ENCODE measurements around the gene ADD2.

ADD2 gene

GRCh38 chr2:70796262-70796661 is 28.3 kb upstream of the ADD2 start:
- TF ChIP-seq, protein P1, sequence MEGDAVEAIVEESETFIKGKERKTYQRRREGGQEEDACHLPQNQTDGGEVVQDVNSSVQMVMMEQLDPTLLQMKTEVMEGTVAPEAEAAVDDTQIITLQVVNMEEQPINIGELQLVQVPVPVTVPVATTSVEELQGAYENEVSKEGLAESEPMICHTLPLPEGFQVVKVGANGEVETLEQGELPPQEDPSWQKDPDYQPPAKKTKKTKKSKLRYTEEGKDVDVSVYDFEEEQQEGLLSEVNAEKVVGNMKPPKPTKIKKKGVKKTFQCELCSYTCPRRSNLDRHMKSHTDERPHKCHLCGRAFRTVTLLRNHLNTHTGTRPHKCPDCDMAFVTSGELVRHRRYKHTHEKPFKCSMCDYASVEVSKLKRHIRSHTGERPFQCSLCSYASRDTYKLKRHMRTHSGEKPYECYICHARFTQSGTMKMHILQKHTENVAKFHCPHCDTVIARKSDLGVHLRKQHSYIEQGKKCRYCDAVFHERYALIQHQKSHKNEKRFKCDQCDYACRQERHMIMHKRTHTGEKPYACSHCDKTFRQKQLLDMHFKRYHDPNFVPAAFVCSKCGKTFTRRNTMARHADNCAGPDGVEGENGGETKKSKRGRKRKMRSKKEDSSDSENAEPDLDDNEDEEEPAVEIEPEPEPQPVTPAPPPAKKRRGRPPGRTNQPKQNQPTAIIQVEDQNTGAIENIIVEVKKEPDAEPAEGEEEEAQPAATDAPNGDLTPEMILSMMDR (IDR thresholded peaks at IDR 0.05; ENCODE audit: insufficient read depth, low read depth, low read length, missing control alignments) = no peak
- DNase-seq (ENCODE audit: low read depth) = no peak

DNA sequence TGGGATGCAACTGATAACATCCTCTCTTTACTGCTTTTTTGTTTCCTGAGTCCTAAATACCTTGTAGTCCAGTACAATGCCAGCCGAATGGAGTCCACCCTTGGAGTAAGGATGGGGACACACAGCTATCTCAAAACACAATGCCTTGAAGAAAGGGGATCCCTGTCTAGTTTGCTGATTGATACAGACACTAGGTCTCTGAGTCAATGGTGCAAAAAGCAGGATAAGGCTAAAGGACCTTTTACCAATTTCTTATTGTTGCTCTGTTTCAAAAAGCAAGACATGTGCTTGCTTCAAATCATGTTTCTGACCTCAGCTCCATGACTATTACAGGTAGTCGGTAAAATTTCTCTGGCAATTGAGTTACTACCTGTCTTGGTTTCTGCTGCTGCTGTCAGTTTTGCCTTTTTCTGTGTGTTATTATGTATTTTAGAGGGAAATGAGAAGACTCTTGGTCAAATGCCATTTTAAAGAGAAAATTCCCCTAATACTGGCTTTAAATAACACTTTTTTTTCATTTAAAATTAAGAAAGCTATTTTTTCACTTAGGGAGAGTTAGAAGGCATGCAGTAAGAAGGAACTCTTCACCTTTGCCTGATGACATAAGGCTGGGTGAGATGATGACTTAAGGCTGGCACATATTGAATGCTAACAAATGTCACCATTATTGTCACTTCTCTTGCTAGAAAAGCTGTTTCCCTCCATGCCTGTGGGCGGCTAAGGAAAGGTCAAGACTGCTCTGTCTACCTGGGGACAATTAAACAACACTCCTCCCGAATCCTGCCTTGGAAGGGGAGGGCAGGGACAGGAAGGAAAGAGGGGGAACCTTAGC is 27.4 kb upstream of the ADD2 start:
- TF ChIP-seq, protein P1 (IDR thresholded peaks at IDR 0.05; ENCODE audit: insufficient read depth, low read depth, low read length, missing control alignments) = no peak
- no peak overlapping the region for H3K4me3 ChIP-seq (ENCODE audit: low read length)
- no peak for DNase-seq (ENCODE audit: low read depth)

More at GRCh38 chr2:70796262-70796661, 28.3 kb upstream of the ADD2 start:
- no peak overlapping the region for H3K4me3 ChIP-seq (ENCODE audit: low read length)

DNA sequence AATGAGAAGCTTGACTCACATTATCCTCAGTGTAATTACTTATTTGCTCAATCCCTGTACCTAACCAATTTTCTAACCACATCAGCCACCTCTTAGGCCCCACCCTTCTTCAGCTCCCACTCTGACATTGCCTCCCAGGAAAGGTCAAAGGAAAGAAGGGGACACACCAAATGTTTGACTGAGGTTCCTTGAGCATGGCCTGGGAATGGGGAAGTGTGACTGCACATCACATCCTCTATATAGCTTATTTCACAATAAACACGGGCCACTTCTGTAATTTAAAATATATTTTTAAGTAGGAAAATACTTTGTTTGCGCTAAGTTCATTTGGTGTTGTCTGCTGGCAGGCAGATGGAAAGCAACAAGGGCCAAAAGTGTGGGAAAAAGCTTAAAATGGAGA is 25.4 kb upstream of the ADD2 start:
- H3K4me3 ChIP-seq (ENCODE audit: low read length) = no peak overlapping the region
- no peak for DNase-seq (ENCODE audit: low read depth)

DNA sequence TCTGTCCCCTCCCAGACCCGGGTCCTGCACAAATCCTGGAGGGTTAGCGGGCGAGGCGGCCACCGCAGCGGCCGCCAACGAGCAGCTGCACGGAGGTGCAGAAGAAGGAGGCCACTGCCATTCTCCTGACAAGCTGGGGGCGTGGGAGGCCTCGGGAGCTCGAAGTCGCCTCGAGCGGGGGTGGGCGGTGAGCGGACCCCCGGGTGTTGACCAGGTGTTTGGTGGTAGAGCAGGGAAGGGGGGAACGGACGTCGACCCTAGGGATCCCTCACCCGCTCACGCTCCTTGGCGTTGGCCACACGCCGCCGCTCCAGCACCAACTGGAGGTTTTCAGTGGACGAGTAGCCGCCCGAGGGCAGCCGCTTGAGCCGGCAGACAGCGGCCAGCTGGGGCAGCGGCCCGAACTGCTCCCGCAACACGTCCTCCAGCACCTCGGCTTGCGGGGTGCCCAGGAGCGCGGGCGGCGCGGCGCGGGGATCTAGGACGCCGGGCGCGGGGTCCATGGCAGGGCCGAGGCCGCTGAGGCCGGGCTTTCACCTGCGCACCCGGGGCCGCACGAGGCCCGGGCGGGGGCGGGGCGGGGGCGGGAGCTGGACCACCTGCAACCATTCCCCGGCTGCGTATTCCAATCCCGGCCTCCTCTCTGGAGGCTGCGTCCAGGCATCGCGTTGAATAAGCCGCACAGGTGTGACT is 22.3 kb upstream of the ADD2 start, which contains the start of gene FIGLA:
TSS of gene FIGLA (minus strand) at position 508 of the 693 bp plus-strand sequence. CDS start at position 503, 5 bp downstream.
- TF ChIP-seq, protein P1 (IDR thresholded peaks at IDR 0.05; ENCODE audit: insufficient read depth, low read depth, low read length, missing control alignments) = no peak
- no peak within 1 kb of the TSS for H3K4me3 ChIP-seq (ENCODE audit: low read length)
- no peak for DNase-seq (ENCODE audit: low read depth)

More for the DNA sequence above, 25.4 kb upstream of the ADD2 start:
- TF ChIP-seq, protein P1 (IDR thresholded peaks at IDR 0.05; ENCODE audit: insufficient read depth, low read depth, low read length, missing control alignments) = no peak

DNA sequence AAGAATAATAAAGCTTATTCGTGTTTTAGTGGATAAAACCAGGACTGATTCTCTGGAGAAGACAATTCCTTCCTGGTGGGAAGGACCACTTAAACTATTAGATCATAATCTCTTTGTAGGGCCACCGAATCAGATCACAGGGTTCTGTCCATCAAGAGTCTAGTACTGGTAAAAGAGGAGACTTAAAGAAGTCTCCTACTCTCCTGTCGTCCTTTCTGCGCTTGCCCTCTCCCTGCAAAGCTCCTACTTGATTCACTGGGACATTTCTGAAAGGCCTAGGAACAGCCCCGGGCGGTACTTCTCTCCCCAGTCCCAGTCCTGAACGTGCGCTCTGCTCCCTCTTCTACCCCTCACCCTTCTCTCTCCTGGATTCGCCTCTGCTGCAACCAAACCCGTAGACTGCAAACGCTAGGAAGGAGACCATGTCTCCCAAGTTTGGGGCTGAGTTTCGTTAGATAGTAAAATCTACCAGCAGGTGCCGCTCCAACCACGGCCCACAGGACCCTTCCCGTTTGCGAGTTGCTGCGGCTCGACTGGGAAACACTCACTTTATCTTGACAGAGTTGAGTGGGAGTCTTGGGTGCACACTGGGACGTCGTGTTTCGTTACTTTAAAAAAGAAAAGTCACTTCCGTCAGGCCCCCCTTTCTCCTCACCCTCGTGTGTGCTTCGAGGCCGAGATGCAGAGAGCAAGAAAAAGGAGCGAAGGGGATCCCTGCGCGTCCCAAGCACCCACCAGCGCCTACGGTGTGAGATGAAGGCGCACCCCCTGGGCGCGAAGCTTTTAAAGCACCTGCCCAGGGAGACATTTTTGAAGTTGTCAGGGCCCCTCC is 21.5 kb upstream of the ADD2 start:
- no peak overlapping the region for H3K4me3 ChIP-seq (ENCODE audit: low read length)
- DNase-seq (ENCODE audit: low read depth) = peak; percentile 65
- TF ChIP-seq, protein P1 (IDR thresholded peaks at IDR 0.05; ENCODE audit: insufficient read depth, low read depth, low read length, missing control alignments) = peak; percentile 66

GRCh38 chr2:70785137-70785911 is 17.3 kb upstream of the ADD2 start:
- peak; percentile 59 for DNase-seq (ENCODE audit: low read depth)
- TF ChIP-seq, protein P1 (IDR thresholded peaks at IDR 0.05; ENCODE audit: insufficient read depth, low read depth, low read length, missing control alignments) = peak; percentile 54
- H3K4me3 ChIP-seq (ENCODE audit: low read length) = no peak overlapping the region

All from epithelial cell of esophagus (primary cell).